Lower leg skin (tissue), 4 donors: ENCODE measurements around the gene RNF157. TPM values are rescaled to one million over a fixed set of nuclear protein-coding genes. Genes with fewer than 3 reads are reported as not detected.
A peak's percentile ranks its signal among the peaks of the same experiment; 100 is the strongest.

Source experiments
- DNase-seq, 2 donors: peaks; one replicate each; pipeline ENCODE4 v3.0.0-alpha.2; 2019; ENCODE audit warnings: low spot score in 2 of 2
- H3K4me3 ChIP-seq: fragments of 200-600 bp; sonication (generic); 2 replicates; pipeline ENCODE4 v1.5.1; 2017; ENCODE audit warnings: mild to moderate bottlenecking, low read depth; ENCODE audit not compliant: poor library complexity, severe bottlenecking
- CTCF ChIP-seq, 3 donors: fragments of 450-650 bp; IDR thresholded peaks; one replicate each; pipeline ENCODE4 v1.5.1; 2016; ENCODE audit warnings: antibody characterized with exemption in 3 of 3, mild to moderate bottlenecking in 3 of 3, moderate library complexity in 2 of 3
- POLR2A ChIP-seq, 2 donors: fragments of 450-650 bp; IDR thresholded peaks; one replicate each; pipeline ENCODE4 v1.6.1; 2016 to 2017; ENCODE audit warnings: antibody characterized with exemption in 2 of 2, mild to moderate bottlenecking in 1 of 2, moderate library complexity in 1 of 2
- WGBS, 2 donors: methylation state at CpG; one replicate each; pipeline ENCODE4 v1.1.5; 2018; 5-methylcytosine and 5-hydroxymethylcytosine counted together
- intact Hi-C: fragments of 100-400 bp; cut with DNase I; formaldehyde crosslinking; loops from one replicate; pipeline ENCODE4 v1.15.0; 2023; ENCODE audit warnings: low total_unique reads
- total RNA-seq, 4 donors: library from RNA; depleted of rRNA; stranded (reverse); fragments of >200 nt; gene quantifications; one replicate each; pipeline ENCODE4 v1.1.0, GENCODE V29; 2016

RNF157 gene
- total RNA-seq, 4 donors from 2014 or later: 0.83 to 2.4 (median 1.4) TPM

GRCh38 chr17:76146053-76146851 is 94.0 kb downstream of the RNF157 start:
- intact Hi-C loops: no loop called here
- no peak for DNase-seq
- WGBS, 2 donors: 90 to 94% methylated on average over 22 of the region's 22 CpGs
- H3K4me3 ChIP-seq: no peak overlapping the region
- TF ChIP-seq CTCF (IDR thresholded peaks at IDR 0.05) (no peak), POLR2A (IDR thresholded peaks at IDR 0.05) (no peak)

- intact Hi-C loops: no loop called here
- no peak for DNase-seq
- 70 to 73% methylated on average over 25 of the region's 25 CpGs for WGBS, 2 donors
- H3K4me3 ChIP-seq: no peak overlapping the region
- TF ChIP-seq POLR2A (IDR thresholded peaks at IDR 0.05) (no peak), CTCF (IDR thresholded peaks at IDR 0.05) (no peak)
Measured at GRCh38 chr17:76145231-76146052, 94.9 kb downstream of the RNF157 start.

- intact Hi-C loops: no loop called here
- no peak for DNase-seq
- H3K4me3 ChIP-seq: no peak overlapping the region
- TF ChIP-seq POLR2A (IDR thresholded peaks at IDR 0.05) (no peak), CTCF (IDR thresholded peaks at IDR 0.05) (no peak)
- 89 to 94% methylated on average over 6 of the region's 6 CpGs for whole genome bisulfite sequencing, 2 donors
Measured at GRCh38 chr17:76142585-76143041, 97.7 kb downstream of the RNF157 start.

GRCh38 chr17:76142039-76142584 is 98.2 kb downstream of the RNF157 start:
- TF ChIP-seq CTCF (IDR thresholded peaks at IDR 0.05): no peak
- TF ChIP-seq POLR2A (IDR thresholded peaks at IDR 0.05): no peak
- no peak for DNase-seq
- 61 to 74% methylated on average over 10 of the region's 10 CpGs for WGBS, 2 donors
- H3K4me3 ChIP-seq: no peak overlapping the region
- intact Hi-C loops: no loop called here

GRCh38 chr17:76141212-76142038 is 98.9 kb downstream of the RNF157 start, which contains the start of gene FOXJ1:
FOXJ1 (minus strand) TSS chr17:76141245; CDS start chr17:76140395, 850 bp downstream.
- intact Hi-C loops: no loop called here
- peak within 1 kb of the TSS; percentile 19 for H3K4me3 ChIP-seq
- WGBS, 2 donors: 4 to 6% methylated on average over 54 to 59 of the region's 59 CpGs
- peak; percentile 84 to 96 for DNase-seq
- TF ChIP-seq POLR2A (IDR thresholded peaks at IDR 0.05) (no peak), CTCF (IDR thresholded peaks at IDR 0.05) (no peak)
